GM23338 (cell line): ENCODE data around the gene POLDIP2.

ENCODE experiments used
- CREB1 ChIP-seq: fragments of 250-450 bp; sonication (Bioruptor Pico); IDR thresholded peaks from 2 replicates; pipeline ENCODE4 v1.5.0; 2020; ENCODE audit warnings: low read depth, mild to moderate bottlenecking, moderate library complexity
- EZH2 ChIP-seq: fragments of 200-600 bp; sonication (generic); IDR thresholded peaks from one replicate; pipeline ENCODE4 v1.8.0; 2017; ENCODE audit warnings: antibody characterized with exemption, mild to moderate bottlenecking, low read depth; ENCODE audit not compliant: unreplicated experiment
- EZH2phosphoT487 ChIP-seq: fragments of 200-600 bp; sonication (generic); IDR thresholded peaks from one replicate; pipeline ENCODE4 v1.8.1; 2018; ENCODE audit warnings: antibody characterized with exemption; ENCODE audit not compliant: unreplicated experiment
- POLR2AphosphoS5 ChIP-seq: IDR thresholded peaks from 2 replicates; pipeline ENCODE4 v1.6.1; 2016; ENCODE audit warnings: antibody characterized with exemption, low read depth
- STAT1 ChIP-seq: IDR thresholded peaks from one replicate; pipeline ENCODE4 v1.6.1; 2016; ENCODE audit warnings: antibody characterized with exemption; ENCODE audit not compliant: unreplicated experiment
- TF ChIP-seq, protein P1 (sequence below), 2 experiments: fragments of 200-600 bp in 1 of 2; sonication (generic) in 1 of 2; conservative IDR thresholded peaks; 2 replicates each; pipeline versions ENCODE4 v1.5.1 to v1.6.1; 2016 to 2017; ENCODE audit warnings: antibody characterized with exemption in 2 of 2, low read depth in 2 of 2, mild to moderate bottlenecking in 2 of 2, moderate library complexity in 1 of 2
- TF ChIP-seq, protein P2 (sequence below): IDR thresholded peaks from 2 replicates; pipeline ENCODE4 v1.6.1; 2016; ENCODE audit warnings: antibody characterized with exemption
- TF ChIP-seq, protein P3 (sequence below): IDR thresholded peaks from one replicate; pipeline ENCODE4 v1.6.1; 2018; ENCODE audit warnings: antibody characterized with exemption; ENCODE audit not compliant: unreplicated experiment
- TF ChIP-seq, protein P4 (sequence below): fragments of 250-450 bp; sonication (Bioruptor Pico); IDR thresholded peaks from 2 replicates; pipeline ENCODE4 v1.5.0; 2020; ENCODE audit warnings: mild to moderate bottlenecking, moderate library complexity

DNA sequence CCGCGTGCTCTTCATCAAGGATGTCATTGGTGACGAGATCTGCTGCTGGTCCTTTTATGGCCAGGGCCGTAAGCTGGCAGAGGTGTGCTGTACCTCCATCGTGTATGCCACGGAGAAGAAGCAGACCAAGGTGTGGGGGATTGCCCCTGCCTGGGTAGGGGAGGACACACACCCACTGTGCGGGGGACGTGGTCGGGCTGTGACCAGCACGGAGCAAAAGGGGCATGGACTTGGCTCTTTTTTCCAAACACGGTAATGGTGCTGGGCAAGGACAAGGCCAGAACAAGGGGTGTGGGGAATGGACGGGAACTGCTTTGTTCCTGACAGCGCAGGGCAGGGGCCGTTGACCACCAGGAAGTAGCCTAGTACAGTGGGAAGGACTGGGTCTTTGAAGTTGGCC is 15.0 kb downstream of the POLDIP2 start:
- TF ChIP-seq, protein P1, sequence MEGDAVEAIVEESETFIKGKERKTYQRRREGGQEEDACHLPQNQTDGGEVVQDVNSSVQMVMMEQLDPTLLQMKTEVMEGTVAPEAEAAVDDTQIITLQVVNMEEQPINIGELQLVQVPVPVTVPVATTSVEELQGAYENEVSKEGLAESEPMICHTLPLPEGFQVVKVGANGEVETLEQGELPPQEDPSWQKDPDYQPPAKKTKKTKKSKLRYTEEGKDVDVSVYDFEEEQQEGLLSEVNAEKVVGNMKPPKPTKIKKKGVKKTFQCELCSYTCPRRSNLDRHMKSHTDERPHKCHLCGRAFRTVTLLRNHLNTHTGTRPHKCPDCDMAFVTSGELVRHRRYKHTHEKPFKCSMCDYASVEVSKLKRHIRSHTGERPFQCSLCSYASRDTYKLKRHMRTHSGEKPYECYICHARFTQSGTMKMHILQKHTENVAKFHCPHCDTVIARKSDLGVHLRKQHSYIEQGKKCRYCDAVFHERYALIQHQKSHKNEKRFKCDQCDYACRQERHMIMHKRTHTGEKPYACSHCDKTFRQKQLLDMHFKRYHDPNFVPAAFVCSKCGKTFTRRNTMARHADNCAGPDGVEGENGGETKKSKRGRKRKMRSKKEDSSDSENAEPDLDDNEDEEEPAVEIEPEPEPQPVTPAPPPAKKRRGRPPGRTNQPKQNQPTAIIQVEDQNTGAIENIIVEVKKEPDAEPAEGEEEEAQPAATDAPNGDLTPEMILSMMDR (conservative IDR thresholded peaks at IDR 0.05; ENCODE audit: low read depth in 2 of 2), result no peak
- TF ChIP-seq POLR2AphosphoS5, result no peak
- no peak for TF ChIP-seq EZH2
- TF ChIP-seq EZH2phosphoT487, result no peak
- no peak for TF ChIP-seq CREB1 (CRISPR knock-in tag)
- TF ChIP-seq, protein P2, sequence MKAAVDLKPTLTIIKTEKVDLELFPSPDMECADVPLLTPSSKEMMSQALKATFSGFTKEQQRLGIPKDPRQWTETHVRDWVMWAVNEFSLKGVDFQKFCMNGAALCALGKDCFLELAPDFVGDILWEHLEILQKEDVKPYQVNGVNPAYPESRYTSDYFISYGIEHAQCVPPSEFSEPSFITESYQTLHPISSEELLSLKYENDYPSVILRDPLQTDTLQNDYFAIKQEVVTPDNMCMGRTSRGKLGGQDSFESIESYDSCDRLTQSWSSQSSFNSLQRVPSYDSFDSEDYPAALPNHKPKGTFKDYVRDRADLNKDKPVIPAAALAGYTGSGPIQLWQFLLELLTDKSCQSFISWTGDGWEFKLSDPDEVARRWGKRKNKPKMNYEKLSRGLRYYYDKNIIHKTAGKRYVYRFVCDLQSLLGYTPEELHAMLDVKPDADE, result no peak
- TF ChIP-seq, protein P3, sequence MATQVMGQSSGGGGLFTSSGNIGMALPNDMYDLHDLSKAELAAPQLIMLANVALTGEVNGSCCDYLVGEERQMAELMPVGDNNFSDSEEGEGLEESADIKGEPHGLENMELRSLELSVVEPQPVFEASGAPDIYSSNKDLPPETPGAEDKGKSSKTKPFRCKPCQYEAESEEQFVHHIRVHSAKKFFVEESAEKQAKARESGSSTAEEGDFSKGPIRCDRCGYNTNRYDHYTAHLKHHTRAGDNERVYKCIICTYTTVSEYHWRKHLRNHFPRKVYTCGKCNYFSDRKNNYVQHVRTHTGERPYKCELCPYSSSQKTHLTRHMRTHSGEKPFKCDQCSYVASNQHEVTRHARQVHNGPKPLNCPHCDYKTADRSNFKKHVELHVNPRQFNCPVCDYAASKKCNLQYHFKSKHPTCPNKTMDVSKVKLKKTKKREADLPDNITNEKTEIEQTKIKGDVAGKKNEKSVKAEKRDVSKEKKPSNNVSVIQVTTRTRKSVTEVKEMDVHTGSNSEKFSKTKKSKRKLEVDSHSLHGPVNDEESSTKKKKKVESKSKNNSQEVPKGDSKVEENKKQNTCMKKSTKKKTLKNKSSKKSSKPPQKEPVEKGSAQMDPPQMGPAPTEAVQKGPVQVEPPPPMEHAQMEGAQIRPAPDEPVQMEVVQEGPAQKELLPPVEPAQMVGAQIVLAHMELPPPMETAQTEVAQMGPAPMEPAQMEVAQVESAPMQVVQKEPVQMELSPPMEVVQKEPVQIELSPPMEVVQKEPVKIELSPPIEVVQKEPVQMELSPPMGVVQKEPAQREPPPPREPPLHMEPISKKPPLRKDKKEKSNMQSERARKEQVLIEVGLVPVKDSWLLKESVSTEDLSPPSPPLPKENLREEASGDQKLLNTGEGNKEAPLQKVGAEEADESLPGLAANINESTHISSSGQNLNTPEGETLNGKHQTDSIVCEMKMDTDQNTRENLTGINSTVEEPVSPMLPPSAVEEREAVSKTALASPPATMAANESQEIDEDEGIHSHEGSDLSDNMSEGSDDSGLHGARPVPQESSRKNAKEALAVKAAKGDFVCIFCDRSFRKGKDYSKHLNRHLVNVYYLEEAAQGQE, result no peak
- TF ChIP-seq, protein P4, sequence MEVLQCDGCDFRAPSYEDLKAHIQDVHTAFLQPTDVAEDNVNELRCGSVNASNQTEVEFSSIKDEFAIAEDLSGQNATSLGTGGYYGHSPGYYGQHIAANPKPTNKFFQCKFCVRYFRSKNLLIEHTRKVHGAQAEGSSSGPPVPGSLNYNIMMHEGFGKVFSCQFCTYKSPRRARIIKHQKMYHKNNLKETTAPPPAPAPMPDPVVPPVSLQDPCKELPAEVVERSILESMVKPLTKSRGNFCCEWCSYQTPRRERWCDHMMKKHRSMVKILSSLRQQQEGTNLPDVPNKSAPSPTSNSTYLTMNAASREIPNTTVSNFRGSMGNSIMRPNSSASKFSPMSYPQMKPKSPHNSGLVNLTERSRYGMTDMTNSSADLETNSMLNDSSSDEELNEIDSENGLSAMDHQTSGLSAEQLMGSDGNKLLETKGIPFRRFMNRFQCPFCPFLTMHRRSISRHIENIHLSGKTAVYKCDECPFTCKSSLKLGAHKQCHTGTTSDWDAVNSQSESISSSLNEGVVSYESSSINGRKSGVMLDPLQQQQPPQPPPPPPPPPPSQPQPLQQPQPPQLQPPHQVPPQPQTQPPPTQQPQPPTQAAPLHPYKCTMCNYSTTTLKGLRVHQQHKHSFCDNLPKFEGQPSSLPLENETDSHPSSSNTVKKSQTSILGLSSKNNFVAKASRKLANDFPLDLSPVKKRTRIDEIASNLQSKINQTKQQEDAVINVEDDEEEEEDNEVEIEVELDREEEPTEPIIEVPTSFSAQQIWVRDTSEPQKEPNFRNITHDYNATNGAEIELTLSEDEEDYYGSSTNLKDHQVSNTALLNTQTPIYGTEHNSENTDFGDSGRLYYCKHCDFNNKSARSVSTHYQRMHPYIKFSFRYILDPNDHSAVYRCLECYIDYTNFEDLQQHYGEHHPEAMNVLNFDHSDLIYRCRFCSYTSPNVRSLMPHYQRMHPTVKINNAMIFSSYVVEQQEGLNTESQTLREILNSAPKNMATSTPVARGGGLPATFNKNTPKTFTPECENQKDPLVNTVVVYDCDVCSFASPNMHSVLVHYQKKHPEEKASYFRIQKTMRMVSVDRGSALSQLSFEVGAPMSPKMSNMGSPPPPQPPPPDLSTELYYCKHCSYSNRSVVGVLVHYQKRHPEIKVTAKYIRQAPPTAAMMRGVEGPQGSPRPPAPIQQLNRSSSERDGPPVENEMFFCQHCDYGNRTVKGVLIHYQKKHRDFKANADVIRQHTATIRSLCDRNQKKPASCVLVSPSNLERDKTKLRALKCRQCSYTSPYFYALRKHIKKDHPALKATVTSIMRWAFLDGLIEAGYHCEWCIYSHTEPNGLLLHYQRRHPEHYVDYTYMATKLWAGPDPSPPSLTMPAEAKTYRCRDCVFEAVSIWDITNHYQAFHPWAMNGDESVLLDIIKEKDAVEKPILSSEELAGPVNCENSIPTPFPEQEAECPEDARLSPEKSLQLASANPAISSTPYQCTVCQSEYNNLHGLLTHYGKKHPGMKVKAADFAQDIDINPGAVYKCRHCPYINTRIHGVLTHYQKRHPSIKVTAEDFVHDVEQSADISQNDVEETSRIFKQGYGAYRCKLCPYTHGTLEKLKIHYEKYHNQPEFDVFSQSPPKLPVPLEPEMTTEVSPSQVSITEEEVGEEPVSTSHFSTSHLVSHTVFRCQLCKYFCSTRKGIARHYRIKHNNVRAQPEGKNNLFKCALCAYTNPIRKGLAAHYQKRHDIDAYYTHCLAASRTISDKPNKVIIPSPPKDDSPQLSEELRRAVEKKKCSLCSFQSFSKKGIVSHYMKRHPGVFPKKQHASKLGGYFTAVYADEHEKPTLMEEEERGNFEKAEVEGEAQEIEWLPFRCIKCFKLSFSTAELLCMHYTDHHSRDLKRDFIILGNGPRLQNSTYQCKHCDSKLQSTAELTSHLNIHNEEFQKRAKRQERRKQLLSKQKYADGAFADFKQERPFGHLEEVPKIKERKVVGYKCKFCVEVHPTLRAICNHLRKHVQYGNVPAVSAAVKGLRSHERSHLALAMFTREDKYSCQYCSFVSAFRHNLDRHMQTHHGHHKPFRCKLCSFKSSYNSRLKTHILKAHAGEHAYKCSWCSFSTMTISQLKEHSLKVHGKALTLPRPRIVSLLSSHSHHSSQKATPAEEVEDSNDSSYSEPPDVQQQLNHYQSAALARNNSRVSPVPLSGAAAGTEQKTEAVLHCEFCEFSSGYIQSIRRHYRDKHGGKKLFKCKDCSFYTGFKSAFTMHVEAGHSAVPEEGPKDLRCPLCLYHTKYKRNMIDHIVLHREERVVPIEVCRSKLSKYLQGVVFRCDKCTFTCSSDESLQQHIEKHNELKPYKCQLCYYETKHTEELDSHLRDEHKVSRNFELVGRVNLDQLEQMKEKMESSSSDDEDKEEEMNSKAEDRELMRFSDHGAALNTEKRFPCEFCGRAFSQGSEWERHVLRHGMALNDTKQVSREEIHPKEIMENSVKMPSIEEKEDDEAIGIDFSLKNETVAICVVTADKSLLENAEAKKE (CRISPR knock-in tag), result no peak
- no peak for TF ChIP-seq STAT1
